ENCODE measurements around the gene FHIT.

FHIT gene

GRCh38 chr3:60413551-60413950 is 837.7 kb downstream of the FHIT start:
- Histone ChIP-seq H3K4me3 (ENCODE audit: low read depth, low read length) (no peak overlapping the region), H3K9ac (ENCODE audit: low read length) (no peak overlapping the region), H3K9me3 (ENCODE audit: control insufficient read depth, insufficient read depth, low read depth, low read length) (no peaks in the 10 kb centered on the region), H3K4me1 (ENCODE audit: control insufficient read depth, insufficient read depth, low read length) (peaks cover 19% of the 10 kb centered on the region), H3K27me3 (ENCODE audit: control insufficient read depth, insufficient read depth, low read length) (no peaks in the 10 kb centered on the region), H3K36me3 (ENCODE audit: control insufficient read depth, insufficient read depth, low read length) (no peaks in the 10 kb centered on the region), H3K27ac (ENCODE audit: low read depth, low read length) (no peak overlapping the region)

GRCh38 chr3:60403866-60404265 is 847.4 kb downstream of the FHIT start:
- Histone ChIP-seq H3K27ac (ENCODE audit: low read depth, low read length) (no peak overlapping the region), H3K4me1 (ENCODE audit: control insufficient read depth, insufficient read depth, low read length) (0 out of 2 replicates have a peak, but pooled peaks cover 4% of the 10 kb centered on the region), H3K9me3 (ENCODE audit: control insufficient read depth, insufficient read depth, low read depth, low read length) (peaks cover 3% of the 10 kb centered on the region; the same call in 1 of the 2 replicates), H3K27me3 (ENCODE audit: control insufficient read depth, insufficient read depth, low read length) (no peaks in the 10 kb centered on the region), H3K36me3 (ENCODE audit: control insufficient read depth, insufficient read depth, low read length) (no peaks in the 10 kb centered on the region), H3K4me3 (ENCODE audit: low read depth, low read length) (no peak overlapping the region), H3K9ac (ENCODE audit: low read length) (no peak overlapping the region)

- Histone ChIP-seq H3K27ac (ENCODE audit: low read depth, low read length) (no peak overlapping the region), H3K9ac (ENCODE audit: low read length) (no peak overlapping the region), H3K4me1 (ENCODE audit: control insufficient read depth, insufficient read depth, low read length) (0 out of 2 replicates have a peak, but pooled peaks cover 4% of the 10 kb centered on the region), H3K27me3 (ENCODE audit: control insufficient read depth, insufficient read depth, low read length) (no peaks in the 10 kb centered on the region), H3K9me3 (ENCODE audit: control insufficient read depth, insufficient read depth, low read depth, low read length) (peaks cover 3% of the 10 kb centered on the region; the same call in 1 of the 2 replicates), H3K36me3 (ENCODE audit: control insufficient read depth, insufficient read depth, low read length) (no peaks in the 10 kb centered on the region), H3K4me3 (ENCODE audit: low read depth, low read length) (no peak overlapping the region)
Observed at GRCh38 chr3:60402931-60403330, 848.3 kb downstream of the FHIT start.

GRCh38 chr3:60399861-60400845 is 851.1 kb downstream of the FHIT start:
- no peak overlapping the region for H3K4me3 ChIP-seq (ENCODE audit: low read depth, low read length)
- no peaks in the 10 kb centered on the region; the same call in 1 of the 2 replicates for H3K9me3 ChIP-seq (ENCODE audit: control insufficient read depth, insufficient read depth, low read depth, low read length)
- H3K4me1 ChIP-seq (ENCODE audit: control insufficient read depth, insufficient read depth, low read length): 0 out of 2 replicates have a peak, but pooled peaks cover 4% of the 10 kb centered on the region
- H3K36me3 ChIP-seq (ENCODE audit: control insufficient read depth, insufficient read depth, low read length): no peaks in the 10 kb centered on the region
- no peak overlapping the region for H3K27ac ChIP-seq (ENCODE audit: low read depth, low read length)
- H3K9ac ChIP-seq (ENCODE audit: low read length): no peak overlapping the region
- no peaks in the 10 kb centered on the region for H3K27me3 ChIP-seq (ENCODE audit: control insufficient read depth, insufficient read depth, low read length)

- H3K4me1 ChIP-seq (ENCODE audit: control insufficient read depth, insufficient read depth, low read length): 0 out of 2 replicates have a peak, but pooled peaks cover 4% of the 10 kb centered on the region
- H3K9ac ChIP-seq (ENCODE audit: low read length): no peak overlapping the region
- H3K36me3 ChIP-seq (ENCODE audit: control insufficient read depth, insufficient read depth, low read length): no peaks in the 10 kb centered on the region
- no peaks in the 10 kb centered on the region for H3K27me3 ChIP-seq (ENCODE audit: control insufficient read depth, insufficient read depth, low read length)
- H3K9me3 ChIP-seq (ENCODE audit: control insufficient read depth, insufficient read depth, low read depth, low read length): no peaks in the 10 kb centered on the region
- H3K27ac ChIP-seq (ENCODE audit: low read depth, low read length): no peak overlapping the region
- no peak overlapping the region for H3K4me3 ChIP-seq (ENCODE audit: low read depth, low read length)
Observed at GRCh38 chr3:60399292-60399691, 852.0 kb downstream of the FHIT start.

GRCh38 chr3:60395173-60395762 is 856.0 kb downstream of the FHIT start:
- Histone ChIP-seq H3K4me1 (ENCODE audit: control insufficient read depth, insufficient read depth, low read length) (no peaks in the 10 kb centered on the region), H3K4me3 (ENCODE audit: low read depth, low read length) (no peak overlapping the region), H3K27me3 (ENCODE audit: control insufficient read depth, insufficient read depth, low read length) (no peaks in the 10 kb centered on the region), H3K27ac (ENCODE audit: low read depth, low read length) (no peak overlapping the region), H3K9ac (ENCODE audit: low read length) (no peak overlapping the region), H3K9me3 (ENCODE audit: control insufficient read depth, insufficient read depth, low read depth, low read length) (no peaks in the 10 kb centered on the region), H3K36me3 (ENCODE audit: control insufficient read depth, insufficient read depth, low read length) (no peaks in the 10 kb centered on the region)

- no peaks in the 10 kb centered on the region for H3K27me3 ChIP-seq (ENCODE audit: control insufficient read depth, insufficient read depth, low read length)
- no peak overlapping the region for H3K4me3 ChIP-seq (ENCODE audit: low read depth, low read length)
- no peaks in the 10 kb centered on the region for H3K9me3 ChIP-seq (ENCODE audit: control insufficient read depth, insufficient read depth, low read depth, low read length)
- H3K4me1 ChIP-seq (ENCODE audit: control insufficient read depth, insufficient read depth, low read length): no peaks in the 10 kb centered on the region
- H3K27ac ChIP-seq (ENCODE audit: low read depth, low read length): no peak overlapping the region
- H3K9ac ChIP-seq (ENCODE audit: low read length): no peak overlapping the region
- H3K36me3 ChIP-seq (ENCODE audit: control insufficient read depth, insufficient read depth, low read length): no peaks in the 10 kb centered on the region
Observed at GRCh38 chr3:60393946-60394345, 857.3 kb downstream of the FHIT start.

- no peaks in the 10 kb centered on the region for H3K4me1 ChIP-seq (ENCODE audit: control insufficient read depth, insufficient read depth, low read length)
- no peak overlapping the region for H3K9ac ChIP-seq (ENCODE audit: low read length)
- no peaks in the 10 kb centered on the region for H3K27me3 ChIP-seq (ENCODE audit: control insufficient read depth, insufficient read depth, low read length)
- H3K9me3 ChIP-seq (ENCODE audit: control insufficient read depth, insufficient read depth, low read depth, low read length): no peaks in the 10 kb centered on the region
- H3K4me3 ChIP-seq (ENCODE audit: low read depth, low read length): no peak overlapping the region
- H3K27ac ChIP-seq (ENCODE audit: low read depth, low read length): no peak overlapping the region
- H3K36me3 ChIP-seq (ENCODE audit: control insufficient read depth, insufficient read depth, low read length): no peaks in the 10 kb centered on the region
Observed at GRCh38 chr3:60392501-60392900, 858.8 kb downstream of the FHIT start.

GRCh38 chr3:60391292-60391691 is 860.0 kb downstream of the FHIT start:
- no peaks in the 10 kb centered on the region for H3K4me1 ChIP-seq (ENCODE audit: control insufficient read depth, insufficient read depth, low read length)
- H3K27ac ChIP-seq (ENCODE audit: low read depth, low read length): no peak overlapping the region
- no peak overlapping the region for H3K9ac ChIP-seq (ENCODE audit: low read length)
- no peaks in the 10 kb centered on the region for H3K36me3 ChIP-seq (ENCODE audit: control insufficient read depth, insufficient read depth, low read length)
- H3K27me3 ChIP-seq (ENCODE audit: control insufficient read depth, insufficient read depth, low read length): no peaks in the 10 kb centered on the region
- no peak overlapping the region for H3K4me3 ChIP-seq (ENCODE audit: low read depth, low read length)
- H3K9me3 ChIP-seq (ENCODE audit: control insufficient read depth, insufficient read depth, low read depth, low read length): no peaks in the 10 kb centered on the region

GRCh38 chr3:60388731-60389130 is 862.5 kb downstream of the FHIT start:
- no peak overlapping the region for H3K4me3 ChIP-seq (ENCODE audit: low read depth, low read length)
- no peaks in the 10 kb centered on the region for H3K27me3 ChIP-seq (ENCODE audit: control insufficient read depth, insufficient read depth, low read length)
- H3K4me1 ChIP-seq (ENCODE audit: control insufficient read depth, insufficient read depth, low read length): no peaks in the 10 kb centered on the region
- H3K9ac ChIP-seq (ENCODE audit: low read length): no peak overlapping the region
- H3K9me3 ChIP-seq (ENCODE audit: control insufficient read depth, insufficient read depth, low read depth, low read length): no peaks in the 10 kb centered on the region
- H3K36me3 ChIP-seq (ENCODE audit: control insufficient read depth, insufficient read depth, low read length): no peaks in the 10 kb centered on the region
- no peak overlapping the region for H3K27ac ChIP-seq (ENCODE audit: low read depth, low read length)

- no peak overlapping the region for H3K4me3 ChIP-seq (ENCODE audit: low read depth, low read length)
- H3K9me3 ChIP-seq (ENCODE audit: control insufficient read depth, insufficient read depth, low read depth, low read length): no peaks in the 10 kb centered on the region
- no peaks in the 10 kb centered on the region for H3K27me3 ChIP-seq (ENCODE audit: control insufficient read depth, insufficient read depth, low read length)
- H3K36me3 ChIP-seq (ENCODE audit: control insufficient read depth, insufficient read depth, low read length): no peaks in the 10 kb centered on the region
- no peaks in the 10 kb centered on the region for H3K4me1 ChIP-seq (ENCODE audit: control insufficient read depth, insufficient read depth, low read length)
- H3K9ac ChIP-seq (ENCODE audit: low read length): no peak overlapping the region
- H3K27ac ChIP-seq (ENCODE audit: low read depth, low read length): no peak overlapping the region
Observed at GRCh38 chr3:60386306-60386705, 864.9 kb downstream of the FHIT start.
